NCI-H146 treated with DMSO at 0.1 percent for 48 hours (cell line): ENCODE data around the gene FAM13C.

Source experiments
- DNase-seq: peaks from one replicate; lab custom pipeline; 2025; ENCODE audit not compliant: unreplicated experiment; lab: John Stamatoyannopoulos, UW

FAM13C gene

GRCh38 chr10:59362959-59363381, 621 bp upstream of the FAM13C start:
- peak; percentile 82 for DNase-seq

GRCh38 chr10:59361663-59362143, 646 bp downstream of the FAM13C start:
- peak; percentile 34 for DNase-seq

- DNase-seq = peak; percentile 6
Measured at GRCh38 chr10:59360605-59361405, 1.5 kb downstream of the FAM13C start.

GRCh38 chr10:59358576-59358975, 3.8 kb downstream of the FAM13C start:
- no peak for DNase-seq

GRCh38 chr10:59354434-59354833, 7.9 kb downstream of the FAM13C start:
- no peak for DNase-seq

- no peak for DNase-seq
Measured at GRCh38 chr10:59350558-59350957, 11.8 kb downstream of the FAM13C start.

- no peak for DNase-seq
Measured at GRCh38 chr10:59346321-59346720, 16.0 kb downstream of the FAM13C start.

- no peak for DNase-seq
Measured at GRCh38 chr10:59342723-59343122, 19.6 kb downstream of the FAM13C start.

- DNase-seq = no peak
Measured at GRCh38 chr10:59342000-59342399, 20.3 kb downstream of the FAM13C start.

- DNase-seq = no peak
Measured at GRCh38 chr10:59340285-59340684, 22.1 kb downstream of the FAM13C start.

- DNase-seq = no peak
Measured at GRCh38 chr10:59339351-59339750, 23.0 kb downstream of the FAM13C start.

GRCh38 chr10:59337201-59337652, 25.1 kb downstream of the FAM13C start:
- DNase-seq = no peak

GRCh38 chr10:59336632-59337031, 25.7 kb downstream of the FAM13C start:
- DNase-seq = no peak

GRCh38 chr10:59335497-59335896, 26.9 kb downstream of the FAM13C start:
- DNase-seq = no peak

GRCh38 chr10:59333701-59334100, 28.6 kb downstream of the FAM13C start:
- no peak for DNase-seq

- DNase-seq = no peak
Measured at GRCh38 chr10:59332581-59332980, 29.8 kb downstream of the FAM13C start.

GRCh38 chr10:59331661-59332060, 30.7 kb downstream of the FAM13C start:
- DNase-seq = no peak

GRCh38 chr10:59325116-59325515, 37.2 kb downstream of the FAM13C start:
- no peak for DNase-seq

GRCh38 chr10:59324597-59324996, 37.8 kb downstream of the FAM13C start:
- no peak for DNase-seq

- DNase-seq = no peak
Measured at GRCh38 chr10:59323831-59324401, 38.4 kb downstream of the FAM13C start.

GRCh38 chr10:59323036-59323459, 39.3 kb downstream of the FAM13C start:
- peak; percentile 13 for DNase-seq

GRCh38 chr10:59322131-59322530, 40.2 kb downstream of the FAM13C start:
- no peak for DNase-seq
